Nephron progenitor cell (in vitro differentiated cells): Measurements from ENCODE around the gene C17orf107.

Source experiments
- DNase-seq: peaks from one replicate; pipeline ENCODE4 v3.0.0; 2021
- H3K27ac Mint-ChIP-seq: 2 replicates; pipeline ENCODE4 v1.8.0; 2021; ENCODE audit warnings: mild to moderate bottlenecking, moderate library complexity, mixed read lengths
- H3K27me3 Mint-ChIP-seq: 2 replicates; pipeline ENCODE4 v1.8.0; 2021; ENCODE audit warnings: mild to moderate bottlenecking, low read depth, mixed read lengths; ENCODE audit not compliant: poor library complexity
- H3K36me3 Mint-ChIP-seq: 2 replicates; pipeline ENCODE4 v1.8.0; 2021; ENCODE audit warnings: low read depth, mixed read lengths
- H3K4me1 Mint-ChIP-seq: 2 replicates; pipeline ENCODE4 v1.8.0; 2021; ENCODE audit warnings: mixed read lengths
- H3K4me3 Mint-ChIP-seq: 2 replicates; pipeline ENCODE4 v1.8.0; 2021; ENCODE audit warnings: mild to moderate bottlenecking, moderate library complexity, mixed read lengths
- H3K9me3 Mint-ChIP-seq: 2 replicates; pipeline ENCODE4 v1.8.0; 2021; ENCODE audit warnings: mild to moderate bottlenecking, moderate library complexity, mixed read lengths
- TF ChIP-seq, protein P1 (sequence below): fragments of 200-600 bp; sonication (generic); IDR thresholded peaks from 2 replicates; pipeline ENCODE4 v1.5.0; 2021; ENCODE audit warnings: antibody characterized with exemption

The C17orf107 gene

GRCh38 chr17:4893272-4893671 is 6.1 kb upstream of the C17orf107 start:
- TF ChIP-seq, protein P1, sequence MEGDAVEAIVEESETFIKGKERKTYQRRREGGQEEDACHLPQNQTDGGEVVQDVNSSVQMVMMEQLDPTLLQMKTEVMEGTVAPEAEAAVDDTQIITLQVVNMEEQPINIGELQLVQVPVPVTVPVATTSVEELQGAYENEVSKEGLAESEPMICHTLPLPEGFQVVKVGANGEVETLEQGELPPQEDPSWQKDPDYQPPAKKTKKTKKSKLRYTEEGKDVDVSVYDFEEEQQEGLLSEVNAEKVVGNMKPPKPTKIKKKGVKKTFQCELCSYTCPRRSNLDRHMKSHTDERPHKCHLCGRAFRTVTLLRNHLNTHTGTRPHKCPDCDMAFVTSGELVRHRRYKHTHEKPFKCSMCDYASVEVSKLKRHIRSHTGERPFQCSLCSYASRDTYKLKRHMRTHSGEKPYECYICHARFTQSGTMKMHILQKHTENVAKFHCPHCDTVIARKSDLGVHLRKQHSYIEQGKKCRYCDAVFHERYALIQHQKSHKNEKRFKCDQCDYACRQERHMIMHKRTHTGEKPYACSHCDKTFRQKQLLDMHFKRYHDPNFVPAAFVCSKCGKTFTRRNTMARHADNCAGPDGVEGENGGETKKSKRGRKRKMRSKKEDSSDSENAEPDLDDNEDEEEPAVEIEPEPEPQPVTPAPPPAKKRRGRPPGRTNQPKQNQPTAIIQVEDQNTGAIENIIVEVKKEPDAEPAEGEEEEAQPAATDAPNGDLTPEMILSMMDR = no peak
- Mint-ChIP-seq H3K4me3 (no peak overlapping the region), H3K27me3 (peaks cover 7% of the 10 kb centered on the region), H3K4me1 (peaks cover 52% of the 10 kb centered on the region), H3K27ac (peak overlapping the region; percentile 36), H3K9me3 (no peaks in the 10 kb centered on the region), H3K36me3 (peaks cover 29% of the 10 kb centered on the region)
- DNase-seq = no peak

GRCh38 chr17:4893721-4894560 is 5.4 kb upstream of the C17orf107 start:
- Mint-ChIP-seq H3K27ac (no peak overlapping the region), H3K27me3 (peaks cover 7% of the 10 kb centered on the region), H3K4me1 (peaks cover 56% of the 10 kb centered on the region), H3K9me3 (no peaks in the 10 kb centered on the region), H3K36me3 (peaks cover 28% of the 10 kb centered on the region), H3K4me3 (no peak overlapping the region)
- TF ChIP-seq, protein P1 = no peak
- DNase-seq = no peak

DNA sequence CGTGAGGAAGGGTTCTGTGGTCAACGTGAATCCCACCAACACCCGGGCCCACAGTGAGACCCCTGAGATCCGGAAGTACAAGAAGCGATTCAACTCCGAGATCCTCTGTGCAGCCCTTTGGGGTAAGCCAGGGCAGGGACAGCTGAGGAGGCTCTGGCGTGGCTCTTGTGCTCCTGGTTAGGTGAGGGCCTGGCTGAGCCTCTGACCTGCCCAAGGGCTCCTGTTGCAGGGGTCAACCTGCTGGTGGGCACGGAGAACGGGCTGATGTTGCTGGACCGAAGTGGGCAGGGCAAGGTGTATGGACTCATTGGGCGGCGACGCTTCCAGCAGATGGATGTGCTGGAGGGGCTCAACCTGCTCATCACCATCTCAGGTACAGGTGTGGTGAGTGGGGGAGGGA is 4.2 kb upstream of the C17orf107 start:
- TF ChIP-seq, protein P1 = no peak
- peak overlapping the region; percentile 64 for H3K27ac Mint-ChIP-seq
- H3K9me3 Mint-ChIP-seq = no peaks in the 10 kb centered on the region
- H3K4me3 Mint-ChIP-seq = no peak overlapping the region
- no peak for DNase-seq
- H3K36me3 Mint-ChIP-seq = peaks cover 29% of the 10 kb centered on the region
- peaks cover 11% of the 10 kb centered on the region for H3K27me3 Mint-ChIP-seq
- peaks cover 51% of the 10 kb centered on the region for H3K4me1 Mint-ChIP-seq

DNA sequence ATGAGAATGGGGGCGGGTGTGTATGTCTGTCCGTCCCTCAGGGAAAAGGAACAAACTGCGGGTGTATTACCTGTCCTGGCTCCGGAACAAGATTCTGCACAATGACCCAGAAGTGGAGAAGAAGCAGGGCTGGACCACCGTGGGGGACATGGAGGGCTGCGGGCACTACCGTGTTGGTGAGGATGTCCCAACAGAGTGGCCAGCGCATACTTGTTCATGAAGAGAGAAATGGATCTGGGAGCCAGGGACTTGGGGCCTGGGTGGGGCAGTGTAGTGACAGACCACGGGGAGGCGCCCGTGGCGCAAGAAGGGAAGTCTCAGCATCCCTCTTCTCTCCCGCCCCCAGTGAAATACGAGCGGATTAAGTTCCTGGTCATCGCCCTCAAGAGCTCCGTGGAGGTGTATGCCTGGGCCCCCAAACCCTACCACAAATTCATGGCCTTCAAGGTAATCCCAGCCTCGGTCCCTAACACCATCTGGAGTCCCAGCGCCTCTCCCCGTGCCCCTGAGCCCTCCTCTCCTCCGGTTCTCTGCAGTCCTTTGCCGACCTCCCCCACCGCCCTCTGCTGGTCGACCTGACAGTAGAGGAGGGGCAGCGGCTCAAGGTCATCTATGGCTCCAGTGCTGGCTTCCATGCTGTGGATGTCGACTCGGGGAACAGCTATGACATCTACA is 3.5 kb upstream of the C17orf107 start:
- Mint-ChIP-seq H3K4me3 (no peak overlapping the region), H3K27me3 (peaks cover 11% of the 10 kb centered on the region), H3K36me3 (peaks cover 29% of the 10 kb centered on the region), H3K4me1 (peaks cover 51% of the 10 kb centered on the region), H3K27ac (peak overlapping the region; percentile 64), H3K9me3 (no peaks in the 10 kb centered on the region)
- no peak for DNase-seq
- TF ChIP-seq, protein P1 = no peak

DNA sequence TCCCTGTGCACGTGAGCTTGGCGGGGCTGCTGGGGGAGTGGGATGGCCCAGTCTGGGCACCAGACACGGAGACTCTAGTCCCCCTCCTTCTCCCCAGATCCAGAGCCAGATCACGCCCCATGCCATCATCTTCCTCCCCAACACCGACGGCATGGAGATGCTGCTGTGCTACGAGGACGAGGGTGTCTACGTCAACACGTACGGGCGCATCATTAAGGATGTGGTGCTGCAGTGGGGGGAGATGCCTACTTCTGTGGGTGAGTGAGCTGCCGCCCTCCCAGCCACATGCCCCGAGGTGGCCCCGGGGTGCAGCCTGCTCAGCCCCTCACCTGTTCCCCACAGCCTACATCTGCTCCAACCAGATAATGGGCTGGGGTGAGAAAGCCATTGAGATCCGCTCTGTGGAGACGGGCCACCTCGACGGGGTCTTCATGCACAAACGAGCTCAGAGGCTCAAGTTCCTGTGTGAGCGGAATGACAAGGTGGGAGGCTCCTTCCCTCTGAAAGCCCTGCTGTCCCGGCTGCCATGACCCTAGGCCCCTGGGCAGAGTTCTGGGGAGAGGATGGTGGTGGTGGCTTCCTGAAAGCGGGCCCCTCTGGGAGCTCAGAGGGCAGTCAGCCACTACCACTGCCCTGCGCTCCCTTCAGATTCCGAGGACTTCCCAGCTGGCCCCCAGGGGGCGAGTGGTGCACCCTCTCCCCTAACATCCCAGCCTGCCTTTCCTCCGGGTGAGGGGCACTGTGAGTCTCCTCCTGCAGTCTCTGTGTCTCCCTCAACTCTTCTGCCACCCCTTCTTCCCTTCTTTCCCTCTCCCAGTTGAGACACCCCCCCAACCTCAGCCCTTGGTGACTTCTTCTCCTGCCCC is 2.8 kb upstream of the C17orf107 start:
- Mint-ChIP-seq H3K36me3 (peaks cover 29% of the 10 kb centered on the region), H3K4me1 (peaks cover 48% of the 10 kb centered on the region), H3K27ac (peak overlapping the region; percentile 17), H3K4me3 (no peak overlapping the region), H3K27me3 (peaks cover 11% of the 10 kb centered on the region), H3K9me3 (no peaks in the 10 kb centered on the region)
- TF ChIP-seq, protein P1 = no peak
- DNase-seq = no peak
